Esophagus squamous epithelium (tissue), 5 donors: ENCODE data around the gene CHD8. TPM values are rescaled to one million over a fixed set of nuclear protein-coding genes. Genes with fewer than 3 reads are reported as not detected.

Experiments
- DNase-seq: peaks from one replicate; lab custom pipeline; 2025; lab: John Stamatoyannopoulos, UW
- H3K27ac ChIP-seq, 4 donors: fragments of 200-600 bp; sonication (generic); one replicate each; pipeline ENCODE4 v1.5.1; 2016 to 2019; ENCODE audit warnings: mild to moderate bottlenecking in 1 of 4
- H3K27me3 ChIP-seq, 4 donors: fragments of 200-600 bp; sonication (generic); 1 replicate in 3 of 4; 2 replicates in 1 of 4; pipeline versions ENCODE4 v1.5.1 to v1.6.0; 2017 to 2021; ENCODE audit warnings: antibody characterized with exemption in 1 of 4
- H3K36me3 ChIP-seq, 3 donors: fragments of 200-600 bp; sonication (generic); one replicate each; pipeline ENCODE4 v1.5.1; 2016 to 2019
- H3K4me1 ChIP-seq, 3 donors: fragments of 200-600 bp; sonication (generic); one replicate each; pipeline ENCODE4 v1.5.1; 2017 to 2019
- H3K4me3 ChIP-seq, 4 donors: fragments of 200-600 bp; sonication (generic); 1 replicate in 3 of 4; 2 replicates in 1 of 4; pipeline ENCODE4 v1.5.1; 2016 to 2019; ENCODE audit warnings: mild to moderate bottlenecking in 2 of 4, moderate library complexity in 1 of 4
- H3K9me3 ChIP-seq, 3 donors: fragments of 200-600 bp; sonication (generic); one replicate each; pipeline ENCODE4 v1.5.1; 2016 to 2019
- CTCF ChIP-seq, 6 experiments: fragments of 450-650 bp in 4 of 6; fragments of 200-600 bp in 2 of 6; sonication (generic) in 2 of 6; IDR thresholded peaks; one replicate each; pipeline ENCODE4 v1.5.1; 2016 to 2019; ENCODE audit warnings: antibody characterized with exemption in 6 of 6, mild to moderate bottlenecking in 4 of 6, moderate library complexity in 4 of 6
- POLR2A ChIP-seq, 4 donors: fragments of 450-650 bp; IDR thresholded peaks; one replicate each; pipeline ENCODE4 v1.6.1; 2017; ENCODE audit warnings: antibody characterized with exemption in 4 of 4, mild to moderate bottlenecking in 4 of 4, moderate library complexity in 3 of 4
- WGBS, 2 donors: methylation state at CpG; one replicate each; pipeline ENCODE4 v1.1.5; 2018; 5-methylcytosine and 5-hydroxymethylcytosine counted together
- intact Hi-C: fragments of 100-400 bp; cut with DNase I; formaldehyde crosslinking; loops from one replicate; pipeline ENCODE4 v1.15.0; 2022
- total RNA-seq, 4 donors: library from RNA; depleted of rRNA; stranded (reverse); fragments of >200 nt; gene quantifications; one replicate each; pipeline ENCODE4 v1.1.0, GENCODE V29; 2016
- donor health status: DM: yes; HTN: yes; CAD: no.

Gene CHD8
- total RNA-seq, 4 donors from 2014 or later = 43.8 to 51.9 (median 47.6) TPM

- Histone ChIP-seq H3K27ac (no peak overlapping the region), H3K4me1 (no peaks in the 10 kb centered on the region), H3K4me3 (no peak overlapping the region), H3K9me3 (no peaks in the 10 kb centered on the region), H3K27me3 (no peaks in the 10 kb centered on the region), H3K36me3 (peaks cover 3 to 73% (median 42%) of the 10 kb centered on the region in 3 donors)
- no peak for TF ChIP-seq POLR2A (IDR thresholded peaks at IDR 0.05)
- TF ChIP-seq CTCF (IDR thresholded peaks at IDR 0.05) = no peak
- no peak for DNase-seq
- intact Hi-C loops = no loop called here
- WGBS, 2 donors = 83 to 90% methylated on average over 9 of the region's 9 CpGs
Observed at GRCh38 chr14:21352587-21352986, 103.3 kb downstream of the CHD8 start.

GRCh38 chr14:21350539-21350938 lies 105.4 kb downstream of the CHD8 start:
- no peaks in the 10 kb centered on the region for H3K4me1 ChIP-seq
- intact Hi-C loops = no loop called here
- WGBS, 2 donors = 31 to 48% methylated on average over 2 of the region's 3 CpGs
- no peak for DNase-seq
- no peak overlapping the region for H3K4me3 ChIP-seq
- H3K36me3 ChIP-seq = peaks cover 0 to 53% (median 30%) of the 10 kb centered on the region in 3 donors
- no peaks in the 10 kb centered on the region for H3K27me3 ChIP-seq
- H3K27ac ChIP-seq = no peak overlapping the region
- H3K9me3 ChIP-seq = no peaks in the 10 kb centered on the region
- no peak for TF ChIP-seq CTCF (IDR thresholded peaks at IDR 0.05)
- TF ChIP-seq POLR2A (IDR thresholded peaks at IDR 0.05) = no peak

- no peak for TF ChIP-seq POLR2A (IDR thresholded peaks at IDR 0.05)
- no peak for TF ChIP-seq CTCF (IDR thresholded peaks at IDR 0.05)
- intact Hi-C loops = no loop called here
- no peaks in the 10 kb centered on the region for H3K9me3 ChIP-seq
- H3K27ac ChIP-seq = no peak overlapping the region
- H3K36me3 ChIP-seq = peaks cover 0 to 19% (median 8%) of the 10 kb centered on the region in 3 donors
- 70 to 75% methylated on average over 2 of the region's 2 CpGs for WGBS, 2 donors
- no peak for DNase-seq
- no peaks in the 10 kb centered on the region for H3K27me3 ChIP-seq
- no peaks in the 10 kb centered on the region for H3K4me1 ChIP-seq
- no peak overlapping the region for H3K4me3 ChIP-seq
Observed at GRCh38 chr14:21347201-21347600, 108.7 kb downstream of the CHD8 start.

- no peak for DNase-seq
- Histone ChIP-seq H3K27ac (no peak overlapping the region), H3K4me1 (no peaks in the 10 kb centered on the region), H3K36me3 (peaks cover 0 to 14% (median 2%) of the 10 kb centered on the region in 3 donors), H3K9me3 (no peaks in the 10 kb centered on the region), H3K4me3 (no peak overlapping the region), H3K27me3 (no peaks in the 10 kb centered on the region)
- intact Hi-C loops = no loop called here
- TF ChIP-seq CTCF (IDR thresholded peaks at IDR 0.05) (no peak), POLR2A (IDR thresholded peaks at IDR 0.05) (no peak)
- 51 to 55% methylated on average over 2 of the region's 2 CpGs for WGBS, 2 donors
Observed at GRCh38 chr14:21346532-21347135, 109.3 kb downstream of the CHD8 start.

GRCh38 chr14:21343035-21343794 lies 112.7 kb downstream of the CHD8 start:
- no peaks in the 10 kb centered on the region for H3K4me1 ChIP-seq
- H3K27me3 ChIP-seq = no peaks in the 10 kb centered on the region
- no peaks in the 10 kb centered on the region for H3K36me3 ChIP-seq
- no peak for TF ChIP-seq POLR2A (IDR thresholded peaks at IDR 0.05)
- TF ChIP-seq CTCF (IDR thresholded peaks at IDR 0.05) = no peak
- intact Hi-C loops = no loop called here
- no peak for DNase-seq
- H3K27ac ChIP-seq = no peak overlapping the region
- H3K9me3 ChIP-seq = no peaks in the 10 kb centered on the region
- 72 to 75% methylated on average over 13 of the region's 13 CpGs for WGBS, 2 donors
- H3K4me3 ChIP-seq = no peak overlapping the region
